Ishikawa (cell line): Measurements from ENCODE around the gene RGS16.

Experiments used
- CREB1 ChIP-seq: IDR thresholded peaks from 2 replicates; pipeline ENCODE4 v1.6.1; 2012; ENCODE audit warnings: low read depth
- EP300 ChIP-seq: IDR thresholded peaks from 2 replicates; pipeline ENCODE4 v1.6.1; 2012; ENCODE audit warnings: borderline replicate concordance

DNA sequence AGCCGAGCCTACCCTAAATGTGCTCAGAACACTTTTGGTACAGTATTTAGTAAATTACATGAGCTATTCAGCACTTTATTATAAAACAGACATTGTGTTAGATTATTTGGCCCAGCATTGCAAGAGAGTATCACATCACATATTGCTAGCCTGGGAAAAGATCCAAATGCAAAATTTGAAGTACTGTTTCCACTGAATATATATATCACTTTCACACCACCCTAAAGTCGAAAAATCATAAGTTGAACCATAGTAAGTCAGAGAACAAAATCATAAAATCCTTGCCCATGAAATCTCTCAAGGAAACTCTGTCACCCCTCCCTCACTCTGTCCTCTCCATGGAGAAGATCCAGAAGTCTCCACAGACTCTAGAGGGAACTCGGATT lies 47.1 kb upstream of the RGS16 start:
- TF ChIP-seq CREB1 = no peak
- no peak for TF ChIP-seq EP300
